HepG2 (cell line): ENCODE results near the gene MPG. TPM values are rescaled to one million over a fixed set of nuclear protein-coding genes. Genes with fewer than 3 reads are reported as not detected.
A peak's percentile ranks its signal among the peaks of the same experiment; 100 is the strongest.

ENCODE experiments used
- SIN3B ChIP-seq: fragments of 150-350 bp; IDR thresholded peaks from 2 replicates; pipeline ENCODE4 v1.6.1; 2014; ENCODE audit warnings: low read length
- SOX6 ChIP-seq, 2 experiments: fragments of 450-650 bp in 1 of 2; sonication (generic) in 1 of 2; formaldehyde crosslinking in 1 of 2; IDR thresholded peaks; 2 replicates each; pipeline versions ENCODE4 v1.4.0 to v1.6.1; 2017 to 2020; ENCODE audit warnings: antibody characterized with exemption in 1 of 2, mild to moderate bottlenecking in 1 of 2, missing genetic modification reagents in 1 of 2
- ZBTB42 ChIP-seq: sonication (generic); formaldehyde crosslinking; IDR thresholded peaks from 2 replicates; pipeline ENCODE4 v1.5.0; 2020; ENCODE audit warnings: mild to moderate bottlenecking, missing genetic modification reagents
- ZFX ChIP-seq: sonication (generic); formaldehyde crosslinking; IDR thresholded peaks from 2 replicates; pipeline ENCODE4 v1.4.0; 2020; ENCODE audit warnings: mild to moderate bottlenecking, low read depth, missing genetic modification reagents, moderate library complexity
- ZNF441 ChIP-seq: sonication (generic); formaldehyde crosslinking; IDR thresholded peaks from 2 replicates; pipeline ENCODE4 v1.7.0; 2021; ENCODE audit warnings: missing genetic modification reagents, borderline replicate concordance
- ZNF704 ChIP-seq: sonication (generic); formaldehyde crosslinking; IDR thresholded peaks from 2 replicates; pipeline ENCODE4 v1.8.1; 2023; ENCODE audit warnings: mild to moderate bottlenecking, inconsistent platforms, moderate library complexity, missing genetic modification reagents, borderline replicate concordance
- ZNF792 ChIP-seq: IDR thresholded peaks from 2 replicates; pipeline ENCODE4 v1.6.1; 2016
- polyA plus RNA-seq, 8 experiments: library from polyadenylated mRNA; depleted of rRNA in 3 of 8; stranded (reverse) in 7 of 8; unstranded in 1 of 8; fragments of >200 nt; fragmentation: Illumina TruSeq in 4 of 8; extraction: Trizol in 4 of 8; gene quantifications; 2 replicates each; pipeline versions ENCODE4 v1.2.1 to v1.2.3, GENCODE V29; 2011 to 2016; ENCODE audit warnings: low read depth in 4 of 8, missing spikeins in 1 of 8, mixed read lengths in 1 of 8; ENCODE audit not compliant: insufficient read depth in 1 of 8
- total RNA-seq, 5 experiments: library from RNA; depleted of rRNA; stranded (reverse); fragments of >200 nt; fragmentation: Illumina TruSeq; extraction: Trizol; gene quantifications; 2 replicates each; pipeline ENCODE4 v1.2.3, GENCODE V29; 2016; ENCODE audit warnings: low read depth in 1 of 5
- TF ChIP-seq, protein P1 (sequence below): sonication (generic); formaldehyde crosslinking; conservative IDR thresholded peaks from 2 replicates; pipeline ENCODE4 v1.8.0; 2022; ENCODE audit warnings: mild to moderate bottlenecking, moderate library complexity, missing genetic modification reagents

The MPG gene
- total and polyA plus RNA-seq, 2 of the 13 experiments (the other 11 are each of a cell fraction or from before 2014, with no cell fraction given): 59.1 to 62.5 TPM

DNA sequence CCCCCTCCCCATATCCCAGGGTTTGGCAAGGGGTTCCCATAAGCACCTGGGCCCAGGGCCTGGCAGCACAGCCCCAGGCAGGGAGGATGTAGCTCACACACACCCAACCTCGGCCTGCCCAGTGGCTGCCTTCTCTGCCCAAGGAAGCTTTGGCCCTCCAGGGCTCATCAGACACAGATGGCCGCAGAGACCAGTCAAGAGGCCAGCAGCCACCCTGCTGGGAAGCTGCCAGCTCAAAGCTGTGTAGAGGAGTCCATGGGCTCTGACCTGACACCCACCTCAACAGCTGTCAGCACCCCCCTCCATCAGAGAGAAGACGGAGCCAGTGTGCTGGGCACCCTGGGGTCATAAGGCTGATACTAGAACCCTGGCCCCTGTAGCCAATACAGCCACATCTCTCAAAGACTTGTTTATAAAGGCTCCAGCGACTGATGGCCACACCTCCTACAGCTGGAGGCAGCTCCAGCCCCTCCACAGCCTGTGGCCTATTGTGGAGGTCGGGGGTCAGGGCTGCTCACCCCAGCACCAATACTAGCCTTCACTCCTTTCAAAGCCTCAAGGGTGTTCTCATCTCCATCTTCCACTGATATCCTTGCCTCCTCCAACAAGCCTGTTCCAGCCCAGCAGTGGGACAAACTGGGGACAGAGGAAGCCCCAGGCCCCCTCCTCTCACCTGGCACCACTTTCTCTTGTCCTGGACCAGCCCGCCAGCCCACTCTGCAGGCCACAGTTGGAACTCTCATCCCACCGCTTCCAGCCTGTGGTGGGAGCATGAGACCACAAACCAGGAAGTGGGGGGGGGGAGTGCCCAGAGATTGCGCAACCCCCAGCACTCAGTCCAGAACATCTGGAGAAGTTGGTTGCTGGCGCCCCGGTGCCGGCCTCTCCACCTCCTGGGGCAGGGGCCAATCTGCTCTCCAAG lies 2.2 kb upstream of the MPG start (continued):
- 0 out of 2 replicates have a peak, but pooled peaks have one; percentile 47 for TF ChIP-seq ZNF704 (CRISPR knock-in tag)
- no peak for TF ChIP-seq SOX6 (IDR thresholded peaks at IDR 0.05)
- peak; percentile 48; the same call in 1 of the 2 replicates for TF ChIP-seq SOX6 (CRISPR knock-in tag; IDR thresholded peaks at IDR 0.05)
- no peak for TF ChIP-seq ZNF792 (CRISPR knock-in tag)
- TF ChIP-seq ZBTB42 (CRISPR knock-in tag): peak; percentile 99
- TF ChIP-seq ZFX (CRISPR knock-in tag): 0 out of 2 replicates have a peak, but pooled peaks have one; percentile 17
- no peak for TF ChIP-seq ZNF441 (CRISPR knock-in tag)
- TF ChIP-seq, protein P1, sequence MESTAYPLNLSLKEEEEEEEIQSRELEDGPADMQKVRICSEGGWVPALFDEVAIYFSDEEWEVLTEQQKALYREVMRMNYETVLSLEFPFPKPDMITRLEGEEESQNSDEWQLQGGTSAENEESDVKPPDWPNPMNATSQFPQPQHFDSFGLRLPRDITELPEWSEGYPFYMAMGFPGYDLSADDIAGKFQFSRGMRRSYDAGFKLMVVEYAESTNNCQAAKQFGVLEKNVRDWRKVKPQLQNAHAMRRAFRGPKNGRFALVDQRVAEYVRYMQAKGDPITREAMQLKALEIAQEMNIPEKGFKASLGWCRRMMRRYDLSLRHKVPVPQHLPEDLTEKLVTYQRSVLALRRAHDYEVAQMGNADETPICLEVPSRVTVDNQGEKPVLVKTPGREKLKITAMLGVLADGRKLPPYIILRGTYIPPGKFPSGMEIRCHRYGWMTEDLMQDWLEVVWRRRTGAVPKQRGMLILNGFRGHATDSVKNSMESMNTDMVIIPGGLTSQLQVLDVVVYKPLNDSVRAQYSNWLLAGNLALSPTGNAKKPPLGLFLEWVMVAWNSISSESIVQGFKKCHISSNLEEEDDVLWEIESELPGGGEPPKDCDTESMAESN (CRISPR knock-in tag): no peak
- TF ChIP-seq SIN3B: no peak
- TF ChIP-seq, all 625 proteins: peak for 87
